ENCODE data around the gene AHNAK2.
"Not testable (repeated sequence)": the region's sequence is repeated elsewhere in the genome, so short reads cannot be mapped to it uniquely, and the experiment has no call there.

Gene AHNAK2

DNA sequence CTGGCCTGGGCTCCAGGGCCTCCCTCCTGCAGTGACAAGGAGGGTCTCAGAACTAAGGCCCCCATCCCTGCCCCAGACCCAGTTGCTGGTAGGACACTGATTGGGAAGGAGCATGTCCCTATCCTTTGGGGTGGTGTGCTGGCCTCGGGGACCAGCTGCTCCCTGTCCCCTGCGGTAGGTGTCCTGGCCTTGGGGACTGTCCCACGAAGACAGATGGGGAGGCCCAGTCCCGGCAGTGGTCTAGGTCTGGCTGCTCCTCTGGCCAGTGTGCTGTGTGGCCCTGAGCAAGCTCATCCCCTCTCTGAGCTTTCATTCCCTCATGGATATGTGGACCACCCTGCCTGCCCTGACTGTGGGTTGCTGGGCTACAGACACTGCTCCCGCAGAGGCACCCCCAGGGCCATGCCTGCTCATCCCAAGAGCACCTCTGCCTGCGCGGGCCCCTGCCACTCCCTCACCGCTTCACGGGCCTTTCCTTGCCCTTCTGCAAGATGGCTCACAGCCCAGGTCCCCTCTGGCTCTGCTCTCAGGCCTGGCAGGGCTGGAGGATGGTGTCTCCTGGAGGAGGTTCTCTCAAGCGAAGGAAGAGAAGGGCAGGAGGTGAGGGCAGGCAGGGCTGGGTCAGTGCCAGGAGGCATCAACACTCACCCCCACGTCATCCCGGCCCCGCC is 12.5 kb downstream of the AHNAK2 start:
- no peak for DNase-seq
- in situ Hi-C loops (cut with HindIII; ENCODE audit: low pct_ligation_motif_present, low pct_unique_long_range_greater_than_20kb, low sequenced_read_pairs) = no loop called here

DNA sequence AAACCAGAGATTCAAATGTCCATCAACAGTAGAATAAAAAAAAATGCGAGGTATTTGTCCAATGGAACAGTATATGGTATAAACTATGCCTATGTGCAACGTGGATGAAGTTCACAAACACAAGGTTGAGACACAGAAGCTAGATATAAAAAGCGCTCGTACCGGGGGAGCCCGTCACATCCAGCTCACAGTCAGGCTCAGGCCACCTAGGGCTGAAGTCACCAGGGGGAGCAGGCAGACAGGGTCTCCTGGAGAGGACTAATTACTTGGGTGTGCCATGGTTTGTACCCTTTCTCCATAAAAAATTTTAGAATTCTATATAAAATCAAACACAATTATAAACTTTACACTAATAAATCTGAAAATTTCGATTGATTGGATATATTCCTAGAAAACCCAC is 13.6 kb downstream of the AHNAK2 start:
- in situ Hi-C loops (cut with HindIII; ENCODE audit: low pct_ligation_motif_present, low pct_unique_long_range_greater_than_20kb, low sequenced_read_pairs) = no loop called here
- no peak for DNase-seq

DNA sequence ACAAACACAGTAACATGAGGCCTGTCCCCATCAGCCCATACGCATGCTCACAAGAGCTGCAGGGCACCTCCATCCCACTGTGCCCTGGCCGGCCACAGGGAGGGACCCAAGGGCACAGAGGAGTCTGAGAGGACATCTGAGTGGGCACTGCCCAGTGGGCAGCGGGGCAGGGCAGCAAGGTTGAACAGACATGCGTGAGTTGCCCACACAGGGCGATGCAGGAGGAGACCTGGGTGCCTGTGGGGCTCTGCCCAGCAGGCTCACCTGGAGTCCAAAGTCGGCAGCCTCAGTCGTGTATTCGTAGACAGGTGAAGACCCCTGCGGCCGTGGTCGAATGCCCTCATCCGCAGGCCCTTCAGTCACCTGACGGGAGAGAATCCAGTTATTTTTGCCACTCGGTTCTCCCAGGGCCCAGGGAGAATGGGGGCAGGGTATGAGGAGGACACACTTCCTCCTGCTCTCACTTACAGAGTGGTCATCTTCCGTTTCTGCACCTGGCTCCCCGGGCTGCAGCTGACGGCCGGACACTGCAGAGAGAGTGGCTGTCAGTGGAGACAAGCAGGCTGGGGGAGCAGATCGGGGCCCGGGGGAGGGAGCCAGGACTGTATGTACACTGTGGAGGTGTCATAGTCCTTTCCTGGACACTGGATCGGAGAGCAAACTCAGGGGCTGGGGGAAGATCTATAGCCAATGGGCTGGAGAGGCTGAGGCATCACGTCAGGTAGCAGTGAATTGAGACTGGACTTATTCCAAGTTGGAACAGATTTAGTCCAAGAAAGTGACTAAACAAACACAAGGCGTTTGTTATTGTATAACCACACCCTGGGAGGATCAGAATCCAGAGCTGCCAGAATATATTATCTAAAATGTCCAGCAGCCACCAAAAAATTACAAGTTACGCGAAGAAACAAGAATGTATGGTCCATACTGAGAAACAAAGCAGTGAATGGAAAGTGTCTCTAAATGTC is 20.7 kb downstream of the AHNAK2 start:
- DNase-seq = no peak
- in situ Hi-C loops (cut with HindIII; ENCODE audit: low pct_ligation_motif_present, low pct_unique_long_range_greater_than_20kb, low sequenced_read_pairs) = no loop called here

DNA sequence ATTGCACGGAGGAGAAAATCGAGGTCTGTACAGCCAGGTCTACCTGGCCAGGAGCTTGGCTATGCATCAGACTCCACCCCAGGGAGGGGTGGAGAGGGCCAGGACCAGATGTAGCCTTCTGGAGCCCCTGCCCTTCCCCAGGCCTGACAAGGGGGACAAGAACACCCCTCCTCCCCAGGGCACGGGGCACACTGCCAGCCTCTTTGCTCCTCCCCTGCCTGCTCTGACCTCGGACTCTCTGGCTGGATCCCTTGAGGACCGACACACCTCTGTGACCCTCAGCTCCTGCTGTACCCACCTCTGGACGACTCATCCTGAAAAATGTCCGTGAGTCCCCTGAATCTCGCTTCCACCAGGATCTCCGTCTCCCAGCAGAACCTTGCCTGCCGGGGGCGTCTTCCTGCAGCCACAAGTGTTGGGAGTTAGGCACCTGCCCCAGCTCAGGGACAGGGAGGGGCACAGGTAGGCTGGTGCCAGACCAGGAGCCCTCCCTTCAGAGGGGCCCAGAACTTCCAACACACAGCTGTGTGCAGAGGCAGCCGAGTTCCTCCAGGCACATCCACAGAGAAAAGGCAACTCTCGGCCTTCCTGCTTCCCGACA is 21.8 kb downstream of the AHNAK2 start:
- DNase-seq = no peak
- in situ Hi-C loops (cut with HindIII; ENCODE audit: low pct_ligation_motif_present, low pct_unique_long_range_greater_than_20kb, low sequenced_read_pairs) = no loop called here

DNA sequence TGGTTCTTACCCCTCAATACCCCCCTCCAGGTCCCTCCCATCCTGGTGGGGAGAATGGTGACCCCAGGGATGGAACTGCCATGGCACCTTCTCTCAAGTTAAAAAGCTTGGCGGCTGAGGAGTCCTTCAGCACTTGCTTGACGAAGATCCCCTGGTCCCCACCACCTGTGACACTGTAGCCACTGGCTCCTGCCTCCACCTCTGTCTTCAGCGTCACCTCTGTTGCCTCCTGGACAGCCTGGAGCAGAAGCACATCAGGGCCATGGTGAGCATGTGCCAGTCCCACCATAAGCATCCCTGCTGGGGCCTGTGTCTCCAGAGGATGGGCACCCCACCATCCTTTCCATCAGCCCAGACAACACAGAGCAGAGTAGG is 22.8 kb downstream of the AHNAK2 start:
- in situ Hi-C loops (cut with HindIII; ENCODE audit: low pct_ligation_motif_present, low pct_unique_long_range_greater_than_20kb, low sequenced_read_pairs) = no loop called here
- no peak for DNase-seq

DNA sequence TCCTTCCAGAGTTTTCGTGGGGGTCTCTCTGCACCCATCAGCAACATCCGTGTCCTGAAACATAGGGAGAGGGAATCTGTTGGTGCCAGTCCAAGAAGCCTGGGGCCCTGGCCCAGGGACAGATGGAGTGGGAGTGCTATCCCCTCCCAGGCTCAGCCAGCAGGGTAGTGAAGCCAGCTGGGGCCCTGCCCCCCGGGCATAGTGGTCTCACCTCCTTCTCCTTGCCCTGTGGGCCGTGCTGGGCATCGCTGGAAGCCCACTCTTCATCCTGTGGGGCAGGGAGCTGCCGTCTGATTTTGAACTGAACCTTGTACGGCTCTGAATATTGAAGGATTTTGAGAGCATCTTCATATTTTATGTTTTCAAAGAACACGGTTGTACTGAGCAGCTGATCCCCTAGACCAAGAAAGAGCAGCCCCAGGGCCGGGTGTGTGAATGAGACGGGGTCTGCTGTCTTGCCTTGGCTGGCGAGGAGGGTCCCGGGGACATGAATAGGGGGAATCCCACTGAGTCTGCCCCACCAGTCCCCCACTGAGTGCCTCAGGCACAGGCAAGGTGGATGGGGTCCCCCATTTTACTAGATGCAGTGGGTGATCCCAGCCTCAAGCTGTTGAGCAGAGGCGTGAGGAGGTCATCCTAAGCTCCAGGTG is 23.3 kb downstream of the AHNAK2 start:
- in situ Hi-C loops (cut with HindIII; ENCODE audit: low pct_ligation_motif_present, low pct_unique_long_range_greater_than_20kb, low sequenced_read_pairs) = no loop called here
- no peak for DNase-seq

DNA sequence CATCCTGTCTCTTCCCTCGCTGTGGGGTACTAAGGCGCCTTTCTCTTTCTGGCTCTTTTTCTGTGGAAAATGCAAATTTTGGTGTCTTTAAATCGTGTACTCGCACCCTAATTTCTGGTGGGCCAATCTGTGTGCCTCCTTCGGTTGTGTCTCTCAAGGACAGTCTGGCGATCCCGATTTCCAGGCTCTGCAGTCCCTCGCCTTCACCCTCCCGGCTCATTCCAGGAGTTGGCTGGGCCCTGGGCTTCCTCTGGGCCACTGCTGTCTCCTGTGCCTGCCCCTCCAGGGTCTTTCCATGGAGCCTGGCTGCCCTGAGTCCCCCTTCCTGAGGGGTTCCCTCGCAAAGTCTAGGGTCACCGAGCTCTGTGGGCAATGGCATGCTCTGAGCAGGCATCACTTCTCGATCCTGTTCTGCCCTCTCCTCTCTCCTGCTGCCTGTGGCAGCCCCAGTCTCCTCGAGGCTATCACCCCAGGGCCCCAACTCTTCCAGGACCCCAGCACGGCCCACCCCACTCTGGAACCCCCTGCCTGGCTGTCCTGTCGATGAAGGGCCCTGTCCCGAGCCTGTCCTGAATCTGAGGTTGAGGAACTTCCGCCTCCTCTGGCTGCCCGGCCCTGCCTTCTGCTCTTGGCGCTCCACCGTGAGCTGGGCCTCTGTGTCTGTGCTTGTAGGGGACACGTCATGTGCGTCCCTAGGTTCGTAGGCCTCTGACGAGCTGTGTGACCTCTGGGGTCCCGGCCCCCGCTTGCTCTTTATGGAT is 24.1 kb downstream of the AHNAK2 start:
- no peak for DNase-seq
- in situ Hi-C loops (cut with HindIII; ENCODE audit: low pct_ligation_motif_present, low pct_unique_long_range_greater_than_20kb, low sequenced_read_pairs) = no loop called here

DNA sequence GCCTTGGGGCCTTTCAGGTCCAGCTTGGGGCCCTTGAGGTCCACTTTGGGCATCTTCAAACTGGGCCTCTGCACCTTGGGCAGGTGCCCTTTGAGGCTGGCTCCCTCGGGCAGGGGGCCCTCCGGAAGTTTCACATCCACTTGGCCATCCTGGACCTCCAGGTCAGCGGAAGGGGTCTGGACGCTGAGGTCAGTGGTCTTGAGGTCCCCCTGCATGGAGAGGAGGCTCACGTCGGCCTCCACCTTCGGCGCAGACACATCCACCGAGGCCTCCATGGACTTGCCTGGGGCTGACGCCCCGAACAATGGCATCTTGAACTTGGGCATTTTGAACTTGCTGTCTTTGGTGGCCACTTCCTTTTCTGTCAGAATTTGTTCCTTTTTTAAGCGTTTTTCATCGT is 25.1 kb downstream of the AHNAK2 start:
- DNase-seq = no peak
- in situ Hi-C loops (cut with HindIII; ENCODE audit: low pct_ligation_motif_present, low pct_unique_long_range_greater_than_20kb, low sequenced_read_pairs) = no loop called here

DNA sequence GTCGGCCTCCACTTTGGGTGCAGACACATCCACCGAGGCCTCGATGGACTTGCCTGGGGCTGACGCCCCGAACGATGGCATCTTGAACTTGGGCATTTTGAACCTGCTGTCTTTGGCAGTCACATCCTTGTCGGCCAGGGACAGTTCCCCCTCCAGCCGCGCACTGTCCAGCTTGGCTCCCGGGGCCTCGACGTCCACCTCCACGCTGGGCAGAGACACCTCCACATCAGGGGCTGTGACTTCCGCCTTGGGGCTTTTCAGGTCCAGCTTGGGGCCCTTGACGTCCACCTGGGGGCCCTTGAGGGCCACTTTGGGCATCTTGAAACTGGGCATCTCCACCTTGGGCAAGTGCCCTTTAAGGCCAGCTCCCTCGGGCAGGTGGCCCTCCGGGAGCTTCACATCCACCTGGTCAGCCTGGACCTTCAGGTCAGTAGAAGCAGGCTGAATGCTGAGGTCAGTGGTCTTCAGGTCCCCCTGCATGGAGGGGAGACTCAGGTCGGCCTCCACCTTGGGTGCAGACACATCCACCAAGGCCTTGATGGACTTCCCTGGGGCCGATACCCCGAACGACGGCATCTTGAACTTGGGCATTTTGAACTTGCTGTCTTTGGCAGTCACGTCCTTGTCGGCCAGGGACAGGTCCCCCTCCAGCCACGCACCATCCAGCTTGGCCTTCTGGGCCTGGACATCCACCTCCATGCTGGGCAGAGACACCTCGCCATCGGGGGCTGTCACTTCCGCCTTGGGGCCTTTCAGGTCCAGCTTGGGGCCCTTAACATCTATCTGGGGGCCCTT is 26.1 kb downstream of the AHNAK2 start:
- in situ Hi-C loops (cut with HindIII; ENCODE audit: low pct_ligation_motif_present, low pct_unique_long_range_greater_than_20kb, low sequenced_read_pairs); DNase-seq: not testable (repeated sequence)

DNA sequence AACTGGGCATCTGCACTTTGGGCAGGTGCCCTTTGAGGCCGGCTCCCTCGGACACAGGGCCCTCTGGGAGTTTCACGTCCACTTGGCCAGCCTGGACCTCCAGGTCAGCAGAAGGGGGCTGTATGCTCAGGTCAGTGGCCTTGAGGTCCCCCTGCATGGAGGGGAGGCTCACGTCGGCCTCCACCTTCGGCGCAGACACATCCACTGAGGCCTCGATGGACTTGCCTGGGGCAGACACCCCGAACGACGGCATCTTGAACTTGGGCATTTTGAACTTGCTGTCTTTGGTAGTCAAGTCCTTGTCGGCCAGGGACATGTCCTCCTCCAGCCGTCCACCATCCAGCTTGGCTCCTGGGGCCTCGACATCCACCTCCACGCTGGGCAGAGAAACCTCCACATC is 27.5 kb downstream of the AHNAK2 start:
- DNase-seq; in situ Hi-C loops (cut with HindIII; ENCODE audit: low pct_ligation_motif_present, low pct_unique_long_range_greater_than_20kb, low sequenced_read_pairs): not testable (repeated sequence)

DNA sequence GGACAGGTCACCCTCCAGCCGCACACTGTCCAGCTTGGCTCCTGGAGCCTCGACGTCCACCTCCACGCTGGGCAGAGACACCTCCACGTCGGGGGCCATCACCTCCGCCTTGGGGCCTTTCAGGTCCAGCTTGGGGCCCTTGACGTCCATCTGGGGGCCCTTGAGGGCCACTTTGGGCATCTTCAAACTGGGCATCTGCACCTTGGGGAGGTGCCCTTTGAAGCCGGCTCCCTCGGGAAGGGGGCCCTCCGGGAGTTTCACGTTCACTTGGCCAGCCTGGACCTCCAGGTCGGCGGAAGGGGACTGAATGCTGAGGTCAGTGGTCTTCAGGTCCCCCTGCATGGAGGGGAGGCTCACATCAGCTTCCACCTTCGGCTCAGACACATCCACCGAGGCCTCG is 28.2 kb downstream of the AHNAK2 start:
- in situ Hi-C loops (cut with HindIII; ENCODE audit: low pct_ligation_motif_present, low pct_unique_long_range_greater_than_20kb, low sequenced_read_pairs) = no loop called here
- DNase-seq = no peak

DNA sequence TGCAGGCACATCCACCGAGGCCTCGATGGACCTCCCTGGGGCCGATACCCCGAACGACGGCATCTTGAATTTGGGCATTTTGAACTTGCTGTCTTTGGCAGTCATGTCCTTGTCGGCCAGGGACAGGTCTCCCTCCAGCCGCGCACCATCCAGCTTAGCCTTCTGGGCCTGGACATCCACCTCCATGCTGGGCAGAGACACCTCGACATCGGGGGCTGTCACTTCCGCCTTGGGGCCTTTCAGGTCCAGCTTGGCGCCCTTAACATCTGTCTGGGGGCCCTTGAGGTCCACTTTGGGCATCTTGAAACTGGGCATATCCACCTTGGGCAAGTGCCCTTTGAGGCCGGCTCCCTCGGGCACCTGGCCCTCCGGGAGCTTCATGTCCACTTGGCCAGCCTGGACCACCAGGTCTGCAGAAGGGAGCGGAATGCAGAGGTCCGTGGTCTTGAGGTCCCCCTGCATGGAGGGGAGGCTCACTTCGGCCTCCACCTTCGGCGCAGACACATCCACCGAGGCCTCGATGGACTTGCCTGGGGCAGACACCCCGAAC is 28.7 kb downstream of the AHNAK2 start:
- DNase-seq; in situ Hi-C loops (cut with HindIII; ENCODE audit: low pct_ligation_motif_present, low pct_unique_long_range_greater_than_20kb, low sequenced_read_pairs): not testable (repeated sequence)

DNA sequence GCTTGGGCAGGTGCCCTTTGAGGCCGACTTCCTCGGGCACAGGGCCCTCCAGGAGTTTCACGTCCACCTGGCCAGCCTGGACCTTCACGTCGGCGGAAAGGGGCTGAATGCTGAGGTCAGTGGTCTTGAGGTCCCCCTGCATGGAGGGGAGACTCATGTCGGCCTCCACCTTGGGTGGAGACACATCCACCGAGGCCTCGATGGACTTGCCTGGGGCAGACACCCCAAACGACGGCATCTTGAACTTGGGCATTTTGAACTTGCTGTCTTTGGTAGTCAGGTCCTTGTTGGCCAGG is 29.5 kb downstream of the AHNAK2 start:
- no peak for DNase-seq
- in situ Hi-C loops (cut with HindIII; ENCODE audit: low pct_ligation_motif_present, low pct_unique_long_range_greater_than_20kb, low sequenced_read_pairs) = no loop called here

DNA sequence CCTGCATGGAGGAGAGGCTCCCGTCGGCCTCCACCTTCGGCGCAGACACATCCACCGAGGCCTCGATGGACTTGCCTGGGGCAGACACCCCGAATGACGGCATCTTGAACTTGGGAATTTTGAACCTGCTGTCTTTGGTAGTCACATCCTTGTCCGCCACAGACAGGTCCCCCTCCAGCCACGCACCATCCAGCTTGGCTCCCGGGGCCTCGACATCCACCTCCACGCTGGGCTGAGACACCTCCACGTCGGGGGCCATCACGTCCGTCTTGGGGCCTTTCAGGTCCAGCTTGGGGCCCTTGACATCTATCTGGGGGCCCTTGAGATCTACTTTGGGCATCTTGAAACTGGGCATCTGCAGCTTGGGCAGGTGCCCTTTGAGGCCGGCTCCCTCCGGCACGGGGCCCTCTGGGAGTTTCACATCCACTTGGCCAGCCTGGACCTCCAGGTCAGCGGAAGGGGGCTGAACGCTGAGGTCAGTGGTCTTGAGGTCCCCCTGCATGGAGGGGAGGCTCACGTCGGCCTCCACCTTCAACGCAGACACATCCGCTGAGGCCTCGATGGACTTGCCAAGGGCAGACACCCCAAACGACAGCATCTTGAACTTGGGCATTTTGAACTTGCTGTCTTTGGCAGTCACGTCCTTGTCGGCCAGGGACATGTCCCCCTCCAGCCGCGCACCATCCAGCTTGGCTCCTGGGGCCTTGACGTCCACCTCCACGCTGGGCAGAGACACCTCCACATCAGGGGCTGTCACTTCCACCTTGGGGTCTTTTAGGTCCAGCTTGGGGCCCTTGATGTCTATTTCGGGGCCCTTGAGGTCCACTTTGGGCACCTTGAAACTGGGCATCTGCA is 30.1 kb downstream of the AHNAK2 start:
- in situ Hi-C loops (cut with HindIII; ENCODE audit: low pct_ligation_motif_present, low pct_unique_long_range_greater_than_20kb, low sequenced_read_pairs); DNase-seq: not testable (repeated sequence)

DNA sequence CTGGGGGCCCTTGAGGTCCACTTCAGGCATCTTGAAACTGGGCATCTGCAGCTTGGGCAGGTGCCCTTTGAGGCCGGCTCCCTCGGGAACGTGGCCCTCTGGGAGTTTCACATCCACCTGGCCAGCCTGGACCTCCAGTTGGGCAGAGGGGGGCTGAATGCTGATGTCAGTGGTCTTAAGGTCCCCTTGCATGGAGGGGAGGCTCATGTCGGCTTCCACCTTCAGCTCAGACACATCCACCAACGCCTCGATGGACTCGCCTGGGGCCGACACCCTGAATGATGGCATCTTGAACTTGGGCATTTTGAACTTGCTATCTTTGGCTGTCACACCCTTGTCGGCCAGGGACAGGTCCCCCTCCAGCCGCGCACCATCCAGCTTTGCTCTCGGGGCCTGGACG is 31.0 kb downstream of the AHNAK2 start:
- in situ Hi-C loops (cut with HindIII; ENCODE audit: low pct_ligation_motif_present, low pct_unique_long_range_greater_than_20kb, low sequenced_read_pairs); DNase-seq: not testable (repeated sequence)

DNA sequence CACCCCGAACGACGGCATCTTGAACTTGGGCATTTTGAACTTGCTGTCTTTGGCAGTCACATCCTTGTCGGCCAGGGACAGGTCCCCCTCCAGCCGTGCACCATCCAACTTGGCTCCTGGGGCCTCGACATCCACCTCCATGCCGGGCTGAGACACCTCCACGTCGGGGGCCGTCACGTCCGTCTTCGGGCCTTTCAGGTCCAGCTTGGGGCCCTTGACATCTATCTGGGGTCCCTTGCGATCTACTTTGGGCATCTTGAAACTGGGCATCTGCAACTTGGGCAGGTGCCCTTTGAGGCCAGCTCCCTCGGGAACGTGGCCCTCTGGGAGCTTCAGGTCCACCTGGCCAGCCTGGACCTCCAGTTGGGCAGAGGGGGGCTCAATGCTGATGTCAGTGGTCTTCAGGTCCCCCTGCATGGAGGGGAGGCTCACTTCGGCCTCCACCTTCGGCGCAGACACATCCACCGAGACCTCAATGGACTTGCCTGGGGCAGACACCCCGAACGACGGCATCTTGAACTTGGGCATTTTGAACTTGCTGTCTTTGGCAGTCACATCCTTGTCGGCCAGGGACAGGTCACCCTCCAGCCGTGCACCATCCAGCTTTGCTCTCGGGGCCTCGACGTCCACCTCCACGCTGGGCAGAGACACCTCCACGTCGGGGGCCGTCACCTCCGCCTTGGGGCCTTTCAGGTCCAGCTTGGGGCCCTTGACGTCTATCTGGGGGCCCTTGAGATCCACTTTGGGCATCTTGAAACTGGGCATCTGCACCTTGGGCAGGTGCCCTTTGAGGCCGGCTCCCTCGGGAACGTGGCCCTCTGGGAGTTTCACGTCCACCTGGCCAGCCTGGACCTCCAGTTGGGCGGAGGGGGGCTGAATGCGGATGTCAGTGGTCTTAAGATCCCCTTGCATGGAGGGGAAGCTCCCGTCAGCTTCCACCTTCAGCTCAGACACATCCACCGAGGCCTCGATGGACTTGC is 31.9 kb downstream of the AHNAK2 start:
- in situ Hi-C loops (cut with HindIII; ENCODE audit: low pct_ligation_motif_present, low pct_unique_long_range_greater_than_20kb, low sequenced_read_pairs) = not testable (repeated sequence)

More for the DNA sequence above, 31.9 kb downstream of the AHNAK2 start:
- DNase-seq = not testable (repeated sequence)
